SKM-1 (cell line): ENCODE data around the gene GALNT9.
A peak's percentile ranks its signal among the peaks of the same experiment; 100 is the strongest.
"Not testable (repeated sequence)": the region's sequence is repeated elsewhere in the genome, so short reads cannot be mapped to it uniquely, and the experiment has no call there.

Experiments used
- DNase-seq: peaks from one replicate; lab custom pipeline; 2025; ENCODE audit not compliant: unreplicated experiment; lab: John Stamatoyannopoulos, UW

GALNT9 gene

DNA sequence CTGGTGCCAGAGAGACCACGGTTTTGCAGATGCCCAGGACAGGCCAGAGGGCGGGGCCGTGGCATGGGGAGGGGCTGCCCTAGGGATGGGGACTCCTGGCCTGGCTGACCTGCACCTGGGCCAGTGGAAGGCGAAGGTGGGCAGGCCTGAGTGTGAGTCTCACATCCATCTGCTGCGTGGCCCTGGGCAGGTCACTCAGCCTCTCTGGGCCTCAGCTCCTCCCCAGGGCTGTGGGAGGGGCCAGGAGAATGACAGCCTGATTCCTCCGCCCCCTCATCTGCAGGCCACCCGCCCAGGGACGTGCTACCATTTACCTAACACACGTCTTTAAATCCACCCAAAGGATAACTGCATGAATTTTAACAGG is 90.9 kb downstream of the GALNT9 start:
- no peak for DNase-seq

DNA sequence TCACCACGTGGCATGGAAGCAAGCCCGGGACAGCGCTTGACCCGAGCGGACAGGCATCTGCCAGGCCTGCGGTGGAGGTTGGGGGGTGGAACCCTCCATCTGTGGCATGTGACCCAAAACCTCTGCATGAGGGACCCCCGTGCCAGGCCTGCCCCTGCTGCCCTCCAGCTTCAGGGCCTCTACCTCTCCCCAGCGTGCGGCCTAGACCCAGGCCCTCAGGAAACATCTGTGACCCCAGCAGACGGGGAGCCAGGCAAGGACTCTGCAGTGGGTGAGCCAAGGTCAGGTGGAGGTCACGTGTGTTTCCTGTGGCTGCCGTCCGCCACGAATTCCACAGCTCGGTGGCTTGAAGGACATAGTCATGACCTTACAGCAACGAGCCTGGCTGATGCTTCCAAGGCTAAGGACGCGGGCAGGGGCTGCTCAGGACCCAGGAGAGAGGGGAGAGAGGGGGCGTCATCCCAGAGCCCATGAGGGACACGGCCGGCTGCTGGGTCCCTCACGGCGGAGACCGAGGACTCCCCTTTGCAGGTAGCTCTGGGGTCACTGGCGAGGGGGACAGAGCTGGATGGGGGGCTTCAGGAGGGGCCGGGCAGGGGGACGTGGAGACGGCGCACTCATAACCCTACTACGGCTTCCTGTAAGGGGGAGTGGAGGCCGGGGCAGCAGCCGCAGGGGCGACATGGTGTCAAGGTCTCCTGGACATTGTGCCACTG is 91.5 kb downstream of the GALNT9 start:
- no peak for DNase-seq

DNA sequence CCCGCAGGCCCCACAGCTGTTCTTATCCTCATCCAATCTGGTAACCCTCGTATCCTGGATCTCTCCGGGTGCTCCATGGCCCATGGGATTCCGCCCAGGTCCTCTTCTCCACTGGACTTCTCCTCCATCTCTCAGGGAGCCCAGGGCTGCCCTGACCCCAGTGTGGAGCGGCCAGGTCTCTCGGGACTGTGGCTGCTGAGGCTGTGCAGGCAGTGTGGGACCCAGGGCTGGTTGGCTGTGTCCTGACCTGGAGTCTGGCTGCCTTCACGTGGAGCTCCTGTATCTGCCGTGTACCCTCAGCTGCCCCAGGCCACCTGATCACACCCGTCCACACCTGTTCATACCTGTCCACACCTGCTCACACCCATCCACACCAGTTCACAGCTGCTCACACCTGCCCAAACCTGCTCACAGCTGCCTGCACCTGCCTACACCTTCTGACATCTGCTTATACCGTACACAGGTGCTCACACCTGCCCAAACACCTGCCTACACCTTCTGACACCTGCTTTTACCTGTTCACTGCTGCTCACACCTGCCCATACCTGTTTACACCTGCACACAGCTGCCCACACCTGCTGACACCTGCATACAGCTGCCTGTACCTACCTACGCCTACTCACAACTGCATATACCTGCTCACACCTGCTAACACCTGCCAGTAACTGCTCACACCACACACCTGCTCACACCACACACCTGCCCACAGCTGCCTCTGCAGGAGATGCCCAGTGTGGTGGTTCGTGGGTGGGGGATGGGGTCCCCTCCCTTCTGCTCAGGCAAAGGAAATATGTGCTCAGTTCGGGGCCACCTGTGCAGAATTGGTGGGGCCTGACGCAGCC is 92.2 kb downstream of the GALNT9 start:
- no peak for DNase-seq

DNA sequence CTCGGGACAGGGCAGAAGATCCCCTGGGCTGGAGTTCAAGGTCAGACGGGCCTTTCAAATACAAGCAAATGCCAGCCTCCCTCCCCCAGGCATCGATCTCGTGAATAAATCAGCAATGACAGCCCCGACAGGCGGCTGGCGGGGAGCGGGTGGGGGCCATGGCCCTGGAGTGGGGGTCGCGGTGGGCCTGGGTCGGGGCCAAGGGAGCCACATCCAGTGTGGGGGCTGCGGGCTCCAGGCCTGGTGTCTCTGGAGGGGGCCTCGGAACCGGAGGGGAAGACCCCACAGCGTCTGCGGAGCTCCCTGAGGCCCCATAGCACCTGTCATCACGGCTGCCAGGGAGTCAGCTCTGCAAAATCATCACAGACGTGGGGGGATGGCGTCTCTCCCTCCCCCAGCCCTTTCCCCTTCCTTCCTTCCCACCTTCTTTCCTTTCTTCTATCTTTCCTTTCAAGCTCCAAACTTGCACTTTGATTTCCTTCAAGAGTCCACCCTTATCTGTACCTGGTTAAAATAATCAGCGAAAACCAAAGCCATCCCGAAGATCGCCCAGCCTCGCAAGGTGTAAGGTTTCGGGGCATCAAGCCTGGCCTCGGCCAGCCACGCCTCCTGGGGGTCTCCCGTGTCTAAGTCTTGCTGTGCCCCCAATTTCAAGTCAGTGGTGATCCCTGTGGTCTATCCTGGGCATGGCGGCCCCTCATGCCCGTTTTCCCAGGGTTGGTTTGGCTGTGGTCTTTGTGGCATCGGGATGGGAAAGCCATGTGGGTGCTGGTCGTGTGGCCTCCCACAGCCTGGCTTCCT is 93.1 kb downstream of the GALNT9 start:
- no peak for DNase-seq

DNA sequence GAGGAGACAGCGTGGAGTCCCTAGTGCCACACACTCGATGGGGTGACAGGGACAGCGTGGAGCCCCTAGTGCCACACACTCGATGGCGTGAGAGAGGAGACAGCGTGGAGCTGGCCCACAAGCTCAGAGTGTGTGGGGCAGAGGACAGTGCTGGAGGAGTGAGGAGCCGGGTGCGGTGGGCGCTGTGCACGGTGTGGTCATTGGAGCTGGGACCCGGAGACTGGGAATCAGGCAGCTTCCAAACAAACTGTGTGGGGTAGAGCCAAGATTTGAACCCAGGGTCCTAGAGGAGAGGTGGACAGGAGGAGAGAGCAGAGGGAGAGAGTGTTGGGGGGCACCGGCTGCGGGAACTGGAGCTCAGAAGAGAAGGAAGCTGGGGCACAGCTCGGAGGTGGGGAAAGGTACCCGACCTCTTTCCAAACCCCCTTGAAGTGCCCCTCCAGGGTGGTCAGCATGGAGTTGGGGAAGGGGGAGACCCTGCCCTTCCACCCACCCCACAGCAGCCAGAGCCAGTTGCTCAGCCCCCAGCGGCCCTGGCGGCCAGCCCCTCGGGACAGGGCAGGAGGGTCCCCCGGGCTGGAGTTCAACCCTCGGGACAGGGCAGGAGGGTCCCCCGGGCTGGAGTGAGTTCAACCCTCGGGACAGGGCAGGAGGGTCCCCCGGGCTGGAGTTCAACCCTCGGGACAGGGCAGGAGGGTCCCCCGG is 94.1 kb downstream of the GALNT9 start:
- DNase-seq: no peak

DNA sequence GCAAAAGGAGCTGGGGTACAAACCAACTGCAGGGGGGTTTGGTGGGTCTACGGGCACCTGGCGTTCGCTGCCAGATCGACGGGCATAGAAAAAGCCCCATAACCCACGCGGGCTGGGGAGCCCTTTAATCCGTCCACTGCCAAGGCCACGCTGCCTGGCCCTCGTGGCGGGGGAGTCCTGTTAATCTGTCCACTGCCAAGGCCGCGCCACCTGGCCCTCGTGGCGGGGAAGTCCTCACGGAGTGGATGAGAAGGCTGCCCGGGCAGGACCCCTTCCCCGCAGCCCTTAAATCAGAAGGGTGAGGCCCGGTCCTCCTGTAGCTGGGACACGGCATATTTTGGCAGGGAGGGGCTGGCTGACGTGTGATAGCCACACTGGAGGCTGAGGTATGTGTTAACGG is 99.0 kb downstream of the GALNT9 start:
- no peak for DNase-seq

DNA sequence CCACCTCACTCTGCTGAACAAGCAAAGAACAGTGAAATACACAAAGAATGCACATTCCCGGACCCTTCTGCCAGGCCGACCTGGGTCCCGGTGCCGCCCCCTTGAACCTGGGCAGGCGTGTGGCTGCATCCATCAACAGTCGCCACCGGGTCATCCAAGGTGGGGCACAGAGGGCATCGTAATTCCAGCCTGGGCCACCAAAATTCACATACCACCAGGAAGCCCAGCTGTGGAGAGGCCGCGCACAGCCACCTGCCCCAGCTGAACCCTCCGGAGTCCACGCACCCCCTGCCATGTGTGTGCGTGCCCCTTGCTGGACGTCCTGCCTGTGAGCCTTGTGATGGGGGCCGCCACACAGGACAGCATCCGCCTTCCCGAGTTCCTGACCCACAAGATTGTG is 99.5 kb downstream of the GALNT9 start:
- no peak for DNase-seq

DNA sequence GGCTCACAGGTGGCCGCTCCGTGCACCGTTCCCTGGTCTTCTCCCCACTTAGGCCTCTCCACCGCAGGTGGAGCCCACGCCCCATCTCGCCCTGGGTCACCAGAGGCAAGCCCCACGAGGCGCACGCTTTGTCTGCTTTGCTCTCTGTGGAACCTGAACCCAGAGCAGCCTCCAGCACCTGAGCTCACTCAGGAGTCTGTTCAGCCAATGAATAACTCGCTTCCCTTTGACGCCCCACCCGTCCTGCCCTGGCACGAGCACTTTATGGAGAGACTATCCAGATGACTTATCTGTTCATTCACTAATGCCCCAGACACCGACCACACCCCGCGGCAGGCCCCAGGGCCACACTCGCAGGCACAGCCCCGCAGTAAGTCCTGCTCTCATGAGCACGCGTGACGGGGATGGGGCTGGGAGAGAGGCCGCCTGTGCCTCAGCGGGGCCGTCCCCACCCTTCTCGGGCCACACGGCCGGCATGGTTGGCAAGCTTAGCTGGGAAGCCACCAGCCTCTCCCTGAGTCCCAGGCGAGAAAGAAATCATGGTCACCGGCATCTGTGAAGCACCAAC is 100.1 kb downstream of the GALNT9 start:
- no peak for DNase-seq

DNA sequence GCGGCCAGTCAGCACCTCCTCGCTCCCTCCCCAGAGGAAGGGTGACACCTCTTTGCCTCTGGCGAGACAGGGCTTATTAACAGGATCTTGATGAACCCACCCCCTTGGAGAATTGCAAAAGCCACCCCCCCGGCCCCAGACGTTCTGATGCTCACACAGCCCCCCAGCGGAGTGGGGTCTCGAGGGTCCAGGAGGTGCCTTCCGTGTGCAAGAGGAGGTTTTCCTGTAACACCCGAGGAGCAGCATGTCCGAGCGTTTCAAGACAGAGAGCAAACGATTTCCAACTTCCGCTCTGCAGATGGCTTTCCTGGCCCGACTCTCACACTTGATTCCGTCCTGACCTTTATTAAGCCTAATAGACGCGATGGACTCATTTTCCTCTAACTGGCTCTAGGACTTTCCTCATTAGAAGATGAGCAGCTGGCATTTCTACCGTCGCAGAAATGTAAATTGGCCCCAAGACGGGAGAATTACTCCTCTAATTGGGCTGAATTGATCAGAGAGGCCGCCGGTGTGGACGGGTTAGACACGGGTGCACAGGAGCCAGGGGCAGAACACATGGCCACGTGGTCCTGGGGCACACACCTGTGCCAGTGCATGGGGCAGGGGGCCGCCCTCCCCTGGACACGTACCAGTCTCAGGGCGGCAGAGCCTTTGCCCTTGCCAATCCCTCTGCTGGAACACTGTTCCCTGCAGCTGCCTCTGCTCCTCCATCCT is 100.8 kb downstream of the GALNT9 start:
- no peak for DNase-seq

DNA sequence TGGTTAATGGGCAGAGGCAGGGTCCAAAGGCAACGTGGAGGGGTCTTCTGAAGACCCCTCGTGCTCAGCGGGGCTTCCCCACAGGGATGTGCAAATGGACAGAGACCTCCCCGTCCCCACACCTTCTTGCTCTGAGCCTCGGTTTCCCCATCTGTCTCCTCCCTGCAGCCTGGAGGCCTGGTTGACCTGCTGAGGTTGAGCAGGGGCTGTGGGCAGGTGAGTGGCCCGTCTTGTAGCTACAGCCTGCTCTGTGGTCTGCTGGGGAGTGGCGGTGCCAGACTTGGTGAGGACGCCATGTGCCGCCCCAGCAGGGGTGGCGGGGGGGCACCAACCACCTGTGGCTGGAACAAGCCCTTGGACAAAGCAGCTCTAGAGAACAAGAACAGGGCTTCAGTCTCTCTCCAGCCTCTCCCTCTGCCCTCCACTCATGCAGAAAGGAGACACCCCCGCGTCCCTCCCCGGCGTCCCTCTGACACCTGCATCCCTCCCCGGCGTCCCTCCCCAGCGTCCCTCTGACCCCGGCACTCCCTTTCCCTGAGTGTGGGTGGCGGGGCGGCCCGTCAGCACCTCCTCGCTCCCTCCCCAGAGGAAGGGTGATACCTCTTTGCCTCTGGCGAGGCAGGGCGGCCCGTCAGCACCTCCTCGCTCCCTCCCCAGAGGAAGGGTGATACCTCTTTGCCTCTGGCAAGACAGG is 101.5 kb downstream of the GALNT9 start:
- DNase-seq: no peak

DNA sequence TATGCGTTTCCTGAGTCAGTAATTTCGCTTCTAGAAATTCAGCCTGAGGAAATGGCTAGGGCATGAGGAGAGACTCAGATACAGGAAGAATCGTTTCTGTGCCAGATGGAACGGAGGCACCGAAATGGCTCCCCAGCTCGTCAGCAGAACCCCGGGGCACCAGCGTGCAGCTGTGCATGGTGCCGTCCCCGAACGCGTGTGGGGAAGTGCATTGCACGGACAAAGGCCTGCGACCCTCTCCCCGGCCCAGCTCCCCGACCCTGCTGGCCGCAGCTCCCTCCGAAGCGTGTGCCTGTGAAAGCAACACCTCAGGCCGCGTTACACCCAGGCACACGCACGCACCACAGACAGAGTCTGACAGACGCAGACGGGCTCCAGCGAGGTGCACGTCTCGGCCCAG is 102.3 kb downstream of the GALNT9 start:
- no peak for DNase-seq

DNA sequence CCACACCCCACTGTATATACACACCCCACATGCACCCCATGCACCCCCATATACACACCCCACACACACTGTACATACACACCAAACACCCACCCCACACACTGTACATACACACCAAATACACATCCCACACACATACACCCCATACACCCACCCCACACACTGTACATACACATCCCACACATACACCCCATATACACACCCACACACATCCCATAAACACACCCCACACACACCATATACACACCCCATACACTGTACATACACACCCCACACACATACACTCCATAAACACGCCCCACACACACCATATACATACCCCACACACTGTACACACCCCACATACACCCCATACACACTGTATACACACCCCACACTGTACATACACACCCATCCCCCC is 102.8 kb downstream of the GALNT9 start:
- no peak for DNase-seq

DNA sequence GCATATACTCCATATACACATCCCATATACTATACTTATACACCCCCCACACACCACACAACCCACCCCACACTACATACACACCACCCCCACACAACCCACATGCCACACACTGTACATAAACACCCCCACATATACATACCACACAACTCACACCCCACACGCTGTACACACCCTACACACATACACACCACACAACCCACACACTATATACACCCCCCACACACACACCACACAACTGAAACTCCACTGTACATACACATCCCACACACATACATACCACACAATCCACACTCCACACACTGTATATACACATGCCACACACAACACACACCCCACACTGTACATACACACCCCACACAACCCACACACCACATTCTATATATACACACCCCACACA is 104.2 kb downstream of the GALNT9 start:
- no peak for DNase-seq

DNA sequence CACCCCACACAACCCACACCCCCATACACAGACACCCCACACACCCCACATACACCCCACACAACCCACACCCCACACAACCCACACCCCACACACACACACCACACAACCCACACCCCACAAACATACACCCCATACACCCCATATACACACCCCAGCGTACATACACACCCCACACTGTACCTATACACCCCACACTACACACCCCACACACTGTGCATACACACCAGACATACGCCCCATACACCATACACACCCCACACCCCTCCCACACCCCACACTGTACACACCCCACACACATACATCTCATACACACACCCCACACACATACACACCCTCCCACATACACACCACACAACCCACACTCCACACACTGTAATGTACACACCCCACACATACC is 104.9 kb downstream of the GALNT9 start:
- DNase-seq: no peak

DNA sequence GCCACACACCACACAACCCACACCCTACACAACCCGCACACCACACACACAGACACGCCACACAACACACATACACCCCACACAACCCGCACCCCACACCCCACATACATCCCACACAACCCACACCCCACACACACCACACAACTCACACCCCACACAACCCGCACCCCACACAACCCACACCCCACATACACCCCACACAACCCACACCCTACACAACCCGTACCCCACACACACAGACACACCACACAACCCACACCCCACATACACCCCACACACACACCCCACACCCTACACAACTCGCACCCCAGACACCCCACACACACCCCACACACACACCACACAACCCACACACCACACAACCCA is 106.6 kb downstream of the GALNT9 start:
- DNase-seq: no peak

DNA sequence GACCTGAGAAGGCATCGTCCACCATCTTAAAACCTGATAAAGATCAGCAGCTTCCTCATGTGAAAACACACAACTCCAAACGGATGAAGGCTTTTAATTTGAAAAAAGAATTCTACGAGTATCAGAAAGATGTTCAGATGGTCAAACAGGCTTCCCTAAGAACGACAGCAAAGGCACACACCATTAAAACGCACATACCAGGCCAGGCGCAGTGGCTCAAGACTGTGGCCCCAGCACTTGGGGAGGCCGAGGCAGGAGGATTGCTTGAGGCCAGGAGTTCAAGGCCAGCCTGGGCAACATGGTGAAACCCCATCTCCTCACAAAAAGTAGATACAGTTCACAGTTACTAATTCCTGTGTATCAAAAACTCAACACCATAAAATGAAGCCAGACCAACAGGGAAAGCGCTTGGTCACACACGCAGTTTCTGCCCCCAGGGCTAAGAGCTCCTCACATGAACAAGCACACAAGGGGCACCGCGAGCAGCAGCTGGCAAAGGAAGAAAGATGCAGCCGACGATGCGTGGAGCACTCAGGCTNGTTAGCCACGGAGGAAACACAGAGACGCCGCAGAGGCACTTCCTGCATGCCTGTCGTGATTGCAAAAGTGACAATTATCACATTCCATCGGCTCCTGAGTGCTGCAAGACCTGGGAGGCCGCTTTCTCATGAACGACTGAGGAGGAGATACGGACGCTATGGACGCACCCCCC is 107.1 kb downstream of the GALNT9 start:
- peak; percentile 6 for DNase-seq

DNA sequence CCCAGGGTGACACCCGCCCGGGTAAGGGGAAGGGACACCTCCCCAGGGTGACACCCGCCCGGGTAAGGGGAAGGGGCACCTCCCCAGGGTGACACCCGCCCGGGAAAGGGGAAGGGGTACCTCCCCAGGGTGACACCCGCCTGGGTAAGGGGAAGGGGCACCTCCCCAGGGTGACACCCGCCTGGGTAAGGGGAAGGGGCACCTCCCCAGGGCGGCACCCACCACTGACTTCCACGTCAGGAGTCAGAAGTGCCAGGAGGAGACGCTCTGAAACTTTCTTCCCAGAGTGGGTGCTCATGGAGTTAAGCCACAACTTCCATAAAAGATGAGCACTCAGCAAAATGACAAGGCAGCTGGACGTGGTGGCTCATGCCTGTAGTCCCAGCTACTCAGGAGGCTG is 109.6 kb downstream of the GALNT9 start:
- DNase-seq: not testable (repeated sequence)

DNA sequence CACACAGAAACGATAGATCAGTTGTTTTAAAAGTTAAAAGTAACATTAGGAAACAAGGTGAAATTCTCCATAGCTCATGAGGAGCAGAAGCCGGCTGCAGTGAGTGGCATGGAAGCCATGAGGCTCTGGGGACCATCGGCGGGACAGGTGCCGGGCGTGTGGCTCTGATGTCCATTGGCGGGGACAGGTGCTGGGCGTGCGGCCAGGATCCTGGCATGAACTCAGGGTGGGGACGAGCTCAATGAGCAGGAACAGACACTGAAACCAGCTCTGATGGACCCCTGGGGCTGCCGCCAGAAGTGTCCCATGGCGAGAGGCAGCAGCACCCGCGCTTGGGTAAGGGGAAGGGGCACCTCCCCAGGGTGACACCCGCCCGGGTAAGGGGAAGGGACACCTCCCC is 110.1 kb downstream of the GALNT9 start:
- DNase-seq: no peak

DNA sequence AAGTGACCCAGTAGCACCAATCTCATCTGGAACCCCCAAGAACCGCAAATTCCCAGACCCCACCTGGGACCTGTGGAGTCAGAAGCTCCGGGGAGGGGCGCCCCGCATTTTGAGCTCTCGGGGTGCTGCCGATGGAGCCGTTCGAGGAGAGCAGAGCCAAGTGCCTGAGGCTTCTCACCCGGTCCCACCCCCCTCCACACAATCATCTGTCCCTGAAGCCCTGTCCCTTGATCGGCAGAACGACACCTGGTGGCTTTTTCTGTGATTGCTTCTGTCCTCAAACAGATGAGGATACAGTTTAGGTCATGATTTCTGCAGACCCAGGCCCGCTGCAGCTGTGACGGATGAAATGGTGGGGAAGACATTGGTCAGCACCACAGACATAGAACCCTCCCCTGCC is 110.5 kb downstream of the GALNT9 start:
- no peak for DNase-seq
